Stomach (tissue), 19 donors: ENCODE data around the gene USP17L28. TPM values are rescaled to one million over a fixed set of nuclear protein-coding genes. Genes with fewer than 3 reads are reported as not detected.
"Not testable (repeated sequence)": the region's sequence is repeated elsewhere in the genome, so short reads cannot be mapped to it uniquely, and the experiment has no call there.

Source experiments
- DNase-seq, 2 donors: peaks; one replicate each; pipeline versions ENCODE4 v3.0.0 to v3.0.0-alpha.2; 2013 to 2019
- H3K27ac ChIP-seq, 5 donors: fragments of 200-600 bp in 4 of 5; sonication (generic) in 4 of 5; one replicate each; pipeline ENCODE4 v1.5.1; 2013 to 2019; ENCODE audit warnings: mild to moderate bottlenecking in 1 of 5, moderate library complexity in 1 of 5
- H3K27me3 ChIP-seq, 3 donors: fragments of 200-600 bp; sonication (generic); one replicate each; pipeline ENCODE4 v1.5.1; 2017 to 2019; ENCODE audit warnings: mixed run types in 1 of 3
- H3K36me3 ChIP-seq, 4 donors: fragments of 200-600 bp; sonication (generic); 1 replicate in 3 of 4; 2 replicates in 1 of 4; pipeline ENCODE4 v1.5.1; 2016 to 2019
- H3K4me1 ChIP-seq, 4 donors: fragments of 200-600 bp; sonication (generic); one replicate each; pipeline ENCODE4 v1.5.1; 2016 to 2019
- H3K4me3 ChIP-seq, 4 donors: fragments of 200-600 bp; sonication (generic) in 3 of 4; one replicate each; pipeline ENCODE4 v1.5.1; 2016 to 2019; ENCODE audit warnings: mild to moderate bottlenecking in 1 of 4
- H3K9me3 ChIP-seq, 4 donors: fragments of 200-600 bp; sonication (generic); one replicate each; pipeline ENCODE4 v1.5.1; 2016 to 2019
- WGBS, 5 donors: extraction: QIAGEN DNeasy Blood & Tissue Kit in 3 of 5; methylation state at CpG; one replicate each; pipeline versions ENCODE4 v1.1.5 to v1.1.7; 2013 to 2018; 5-methylcytosine and 5-hydroxymethylcytosine counted together
- intact Hi-C: fragments of 100-400 bp; cut with DNase I; formaldehyde crosslinking; loops from one replicate; pipeline ENCODE4 v1.15.1; 2023; ENCODE audit warnings: low total_unique reads
- long read RNA-seq, 10 donors: transcript quantifications; one replicate each; lab custom pipeline, GENCODE V29; 2026
- polyA plus RNA-seq, 3 donors: library from polyadenylated mRNA; stranded (reverse); fragments of 200-250 nt; gene quantifications; one replicate each; pipeline ENCODE4 v1.2.3, GENCODE V29; 2013
- total RNA-seq, 5 donors: library from RNA; depleted of rRNA; stranded (reverse); fragments of >200 nt; gene quantifications; one replicate each; pipeline versions ENCODE4 v1.1.0 to v1.2.3, GENCODE V29; 2014 to 2016
- donor health status: healthy with polysubstance abuse.
- donor health status: Bipolar disorder and iron deficiency.
- donor health status: healthy.

Gene USP17L28, protein sequence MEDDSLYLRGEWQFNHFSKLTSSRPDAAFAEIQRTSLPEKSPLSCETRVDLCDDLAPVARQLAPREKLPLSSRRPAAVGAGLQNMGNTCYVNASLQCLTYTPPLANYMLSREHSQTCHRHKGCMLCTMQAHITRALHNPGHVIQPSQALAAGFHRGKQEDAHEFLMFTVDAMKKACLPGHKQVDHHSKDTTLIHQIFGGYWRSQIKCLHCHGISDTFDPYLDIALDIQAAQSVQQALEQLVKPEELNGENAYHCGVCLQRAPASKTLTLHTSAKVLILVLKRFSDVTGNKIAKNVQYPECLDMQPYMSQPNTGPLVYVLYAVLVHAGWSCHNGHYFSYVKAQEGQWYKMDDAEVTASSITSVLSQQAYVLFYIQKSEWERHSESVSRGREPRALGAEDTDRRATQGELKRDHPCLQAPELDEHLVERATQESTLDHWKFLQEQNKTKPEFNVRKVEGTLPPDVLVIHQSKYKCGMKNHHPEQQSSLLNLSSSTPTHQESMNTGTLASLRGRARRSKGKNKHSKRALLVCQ
- not detected for total RNA-seq
- polyA plus RNA-seq, result not detected
- long read RNA-seq, donor 1, result 0 reads
- long read RNA-seq, donor 2, result 0 reads
- long read RNA-seq, donor 3, result 0 reads
- long read RNA-seq, donor 4, result 0 reads
- long read RNA-seq, donor 5, result 0 reads
- long read RNA-seq, donor 6, result 0 reads
- long read RNA-seq, donor 7, result 0 reads
- long read RNA-seq, donor 8, result 0 reads
- long read RNA-seq, donor 9, result 0 reads
- long read RNA-seq, donor 10, result 0 reads

- H3K4me3 ChIP-seq, H3K36me3 ChIP-seq, DNase-seq, H3K4me1 ChIP-seq, H3K27ac ChIP-seq, intact Hi-C loops, H3K9me3 ChIP-seq, H3K27me3 ChIP-seq: not testable (repeated sequence)
- WGBS, 5 donors, result no CpG with 5 or more reads among the region's 15 CpGs
Measured at GRCh38 chr4:9348593-9348992, at the start of gene USP17L28. Gene USP17L28, plus strand, starts transcription at chr4:9348893. Its CDS starts 0 bp downstream, at chr4:9348893.

DNA sequence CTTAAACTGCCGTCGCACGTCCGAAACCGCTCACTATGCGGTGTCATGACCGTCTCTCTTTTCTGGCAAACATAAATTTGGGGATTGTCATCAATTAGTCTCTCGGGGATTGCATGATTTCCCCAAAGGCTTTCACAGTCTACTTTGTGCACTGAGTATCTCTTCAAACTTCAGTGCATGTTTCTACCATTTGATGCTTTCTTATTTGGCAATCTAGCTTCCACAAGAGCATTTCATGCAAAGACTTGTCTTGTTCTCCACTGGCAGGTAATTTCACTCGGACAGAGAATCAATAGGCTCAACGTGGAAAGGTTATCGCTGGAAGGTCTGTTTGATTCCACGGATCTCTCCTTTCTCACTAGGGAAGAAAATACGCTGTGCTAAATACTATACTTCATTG lies 24.5 kb upstream of the USP17L28 start:
- H3K4me3 ChIP-seq, DNase-seq, H3K4me1 ChIP-seq, H3K36me3 ChIP-seq, H3K27me3 ChIP-seq, intact Hi-C loops, H3K9me3 ChIP-seq, H3K27ac ChIP-seq: not testable (repeated sequence)
- 84 to 97% (median 87%) methylated on average over 1 to 5 of the region's 13 CpGs for WGBS, 5 donors

DNA sequence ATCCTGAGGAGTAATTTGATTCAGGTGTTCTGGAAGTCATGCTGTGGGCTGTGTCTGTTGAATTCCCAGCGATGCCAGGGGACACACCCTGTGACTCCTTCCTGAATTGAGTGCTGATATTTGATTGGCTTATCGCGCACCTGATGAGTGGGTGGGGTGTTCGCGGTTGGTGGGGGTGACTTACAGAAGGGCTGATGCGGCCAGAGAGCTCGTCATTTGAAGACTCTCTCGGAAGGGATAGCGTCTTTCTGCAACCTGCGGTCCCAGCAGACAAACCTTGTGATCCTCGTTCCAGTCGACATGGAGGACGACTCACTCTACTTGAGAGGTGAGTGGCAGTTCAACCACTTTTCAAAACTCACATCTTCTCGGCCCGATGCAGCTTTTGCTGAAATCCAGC lies 23.8 kb upstream of the USP17L28 start, which contains the start of gene USP17L24:
USP17L24 (plus strand) TSS at position 301 of the 400 bp plus-strand sequence; CDS start at position 301, 0 bp downstream.
- WGBS, 5 donors, result no CpG with 5 or more reads among the region's 15 CpGs
- H3K4me1 ChIP-seq, intact Hi-C loops, DNase-seq, H3K4me3 ChIP-seq, H3K27me3 ChIP-seq, H3K27ac ChIP-seq, H3K9me3 ChIP-seq, H3K36me3 ChIP-seq: not testable (repeated sequence)

- intact Hi-C loops, H3K9me3 ChIP-seq, H3K27me3 ChIP-seq, H3K36me3 ChIP-seq, H3K4me1 ChIP-seq, DNase-seq, H3K27ac ChIP-seq, H3K4me3 ChIP-seq: not testable (repeated sequence)
- WGBS, 5 donors, result no CpG with 5 or more reads among the region's 15 CpGs
Measured at GRCh38 chr4:9329611-9330010, 19.1 kb upstream of the USP17L28 start, which contains the start of gene USP17L25. Gene USP17L25, plus strand, starts transcription at chr4:9329911. Its CDS starts 0 bp downstream, at chr4:9329911.

GRCh38 chr4:9334358-9334757 lies 14.3 kb upstream of the USP17L28 start, which contains the start of gene USP17L26:
Gene USP17L26, plus strand, starts transcription at chr4:9334658. Its CDS starts 0 bp downstream, at chr4:9334658.
- H3K4me1 ChIP-seq, H3K27ac ChIP-seq, H3K4me3 ChIP-seq, DNase-seq, H3K9me3 ChIP-seq, H3K27me3 ChIP-seq, intact Hi-C loops, H3K36me3 ChIP-seq: not testable (repeated sequence)
- 89% methylated on average over 8 of the region's 15 CpGs; no CpG with 5 or more reads in 4 of the 5 donors for WGBS, 5 donors

GRCh38 chr4:9339103-9339502 lies 9.6 kb upstream of the USP17L28 start, which contains the start of gene USP17L5:
Gene USP17L5, plus strand, starts transcription at chr4:9339403. Its CDS starts 0 bp downstream, at chr4:9339403.
- intact Hi-C loops, H3K4me3 ChIP-seq, H3K4me1 ChIP-seq, H3K27me3 ChIP-seq, H3K27ac ChIP-seq, H3K36me3 ChIP-seq, H3K9me3 ChIP-seq, DNase-seq: not testable (repeated sequence)
- no CpG with 5 or more reads among the region's 15 CpGs for WGBS, 5 donors

DNA sequence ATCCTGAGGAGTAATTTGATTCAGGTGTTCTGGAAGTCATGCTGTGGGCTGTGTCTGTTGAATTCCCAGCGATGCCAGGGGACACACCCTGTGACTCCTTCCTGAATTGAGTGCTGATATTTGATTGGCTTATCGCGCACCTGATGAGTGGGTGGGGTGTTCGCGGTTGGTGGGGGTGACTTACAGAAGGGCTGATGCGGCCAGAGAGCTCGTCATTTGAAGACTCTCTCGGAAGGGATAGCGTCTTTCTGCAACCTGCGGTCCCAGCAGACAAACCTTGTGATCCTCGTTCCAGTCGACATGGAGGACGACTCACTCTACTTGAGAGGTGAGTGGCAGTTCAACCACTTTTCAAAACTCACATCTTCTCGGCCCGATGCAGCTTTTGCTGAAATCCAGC lies 4.8 kb upstream of the USP17L28 start, which contains the start of gene USP17L27:
USP17L27 (plus strand) TSS at position 301 of the 400 bp plus-strand sequence; CDS start at position 301, 0 bp downstream.
- H3K36me3 ChIP-seq, H3K27me3 ChIP-seq, H3K4me3 ChIP-seq, DNase-seq, intact Hi-C loops, H3K4me1 ChIP-seq, H3K27ac ChIP-seq, H3K9me3 ChIP-seq: not testable (repeated sequence)
- no CpG with 5 or more reads among the region's 15 CpGs for WGBS, 5 donors

- H3K4me3 ChIP-seq, H3K9me3 ChIP-seq, intact Hi-C loops: not testable (repeated sequence)
Measured at GRCh38 chr4:9350866-9351265, 2.2 kb downstream of the USP17L28 start.

DNA sequence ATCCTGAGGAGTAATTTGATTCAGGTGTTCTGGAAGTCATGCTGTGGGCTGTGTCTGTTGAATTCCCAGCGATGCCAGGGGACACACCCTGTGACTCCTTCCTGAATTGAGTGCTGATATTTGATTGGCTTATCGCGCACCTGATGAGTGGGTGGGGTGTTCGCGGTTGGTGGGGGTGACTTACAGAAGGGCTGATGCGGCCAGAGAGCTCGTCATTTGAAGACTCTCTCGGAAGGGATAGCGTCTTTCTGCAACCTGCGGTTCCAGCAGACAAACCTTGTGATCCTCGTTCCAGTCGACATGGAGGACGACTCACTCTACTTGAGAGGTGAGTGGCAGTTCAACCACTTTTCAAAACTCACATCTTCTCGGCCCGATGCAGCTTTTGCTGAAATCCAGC lies 4.6 kb downstream of the USP17L28 start, which contains the start of gene USP17L29:
USP17L29 (plus strand) TSS at position 301 of the 400 bp plus-strand sequence; CDS start at position 301, 0 bp downstream.
- DNase-seq, H3K27ac ChIP-seq, intact Hi-C loops, H3K27me3 ChIP-seq, H3K4me3 ChIP-seq, H3K9me3 ChIP-seq, H3K36me3 ChIP-seq, H3K4me1 ChIP-seq: not testable (repeated sequence)
- WGBS, 5 donors, result no CpG with 5 or more reads among the region's 15 CpGs

More at GRCh38 chr4:9350866-9351265, 2.2 kb downstream of the USP17L28 start:
- not testable (repeated sequence) for H3K27me3 ChIP-seq, H3K4me1 ChIP-seq, H3K27ac ChIP-seq, DNase-seq, H3K36me3 ChIP-seq
- 93 to 96% methylated on average over 13 of the region's 18 CpGs; no CpG with 5 or more reads in 3 of the 5 donors for WGBS, 5 donors

GRCh38 chr4:9362829-9363228 lies 14.1 kb downstream of the USP17L28 start, which contains the start of gene USP17L30:
Gene USP17L30, plus strand, starts transcription at chr4:9363129. Its CDS starts 0 bp downstream, at chr4:9363129.
- WGBS, 5 donors, result no CpG with 5 or more reads among the region's 15 CpGs

GRCh38 chr4:9379881-9380280 lies 31.2 kb downstream of the USP17L28 start:
- WGBS, 5 donors, result 40 to 66% (median 55%) methylated on average over 1 of the region's 1 CpG
- H3K36me3 ChIP-seq, H3K27me3 ChIP-seq, DNase-seq, H3K27ac ChIP-seq, H3K4me3 ChIP-seq, H3K9me3 ChIP-seq, intact Hi-C loops, H3K4me1 ChIP-seq: not testable (repeated sequence)

More at GRCh38 chr4:9362829-9363228, 14.1 kb downstream of the USP17L28 start, which contains the start of gene USP17L30:
- H3K36me3 ChIP-seq, H3K27ac ChIP-seq, H3K4me1 ChIP-seq, H3K27me3 ChIP-seq, intact Hi-C loops, H3K9me3 ChIP-seq, DNase-seq, H3K4me3 ChIP-seq: not testable (repeated sequence)
